ENCODE results near the gene BCAS3. TPM values are rescaled to one million over a fixed set of nuclear protein-coding genes. Genes with fewer than 3 reads are reported as not detected.

Gene BCAS3
- total RNA-seq, 2 donors from 2014 or later: 28.0 to 33.4 TPM

DNA sequence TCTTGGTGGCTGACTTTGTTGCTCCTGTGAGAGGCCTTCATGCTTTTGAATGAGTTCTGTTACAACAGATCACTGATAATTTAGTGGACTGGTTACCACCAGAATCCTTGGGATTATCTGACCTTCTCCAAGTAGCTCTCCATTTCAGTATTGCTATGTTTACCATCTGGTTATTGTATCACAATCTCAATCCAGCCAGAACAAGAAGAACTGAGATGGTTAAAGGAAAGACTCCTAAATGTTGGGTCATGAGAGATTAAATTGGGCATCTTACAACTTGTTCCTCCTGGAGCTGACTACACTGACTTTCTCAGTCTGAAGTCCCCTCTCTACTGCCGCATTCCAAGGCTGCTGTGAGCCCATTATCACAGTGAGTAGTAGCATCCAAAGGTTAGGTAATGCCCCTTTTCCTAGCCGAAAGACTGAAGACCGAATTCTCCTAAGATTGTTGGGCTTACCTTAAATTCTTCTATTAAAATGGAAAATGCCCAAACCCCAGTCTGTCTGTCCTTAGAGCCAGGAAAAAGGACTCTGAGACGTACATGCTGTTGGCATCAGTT, 540.3 kb downstream of the BCAS3 start:
- DNase-seq (no peak), ATAC-seq (replicated peaks in 1 of 2) (no peak)
- Mint-ChIP-seq H3K4me1 (ENCODE audit: low read depth) (peaks cover 49% of the 10 kb centered on the region), H3K27ac (no peak overlapping the region), H3K9me3 (no peaks in the 10 kb centered on the region), H3K4me3 (no peak overlapping the region), H3K36me3 (ENCODE audit: insufficient read depth in 2 of 2) (peaks cover 0 to 2% of the 10 kb centered on the region in 2 donors), H3K27me3 (ENCODE audit: low read depth) (no peaks in the 10 kb centered on the region)

DNA sequence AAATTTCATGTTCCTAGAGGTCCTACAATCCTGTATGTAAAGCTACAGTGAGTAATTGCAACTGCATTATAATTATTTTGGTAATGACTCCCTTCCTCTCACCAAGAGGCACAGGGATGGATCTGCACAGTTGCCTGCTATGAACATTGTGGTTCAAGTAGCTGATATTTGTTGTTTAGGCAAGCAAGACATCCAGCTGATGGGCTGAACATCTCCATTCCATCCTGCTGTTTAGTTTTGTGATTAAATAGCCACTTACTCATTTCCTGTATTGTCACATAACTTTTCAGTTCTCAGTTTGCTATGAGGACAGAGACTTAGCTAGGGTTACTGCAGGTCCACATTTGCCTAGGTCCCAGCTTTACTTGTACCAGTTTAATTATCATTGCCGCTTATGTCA, 540.8 kb downstream of the BCAS3 start:
- H3K36me3 Mint-ChIP-seq (ENCODE audit: insufficient read depth in 2 of 2): peaks cover 0 to 2% of the 10 kb centered on the region in 2 donors
- H3K4me3 Mint-ChIP-seq: peak overlapping the region in 1 of 2 donors; percentile 33
- no peaks in the 10 kb centered on the region for H3K9me3 Mint-ChIP-seq
- H3K27ac Mint-ChIP-seq: no peak overlapping the region
- H3K27me3 Mint-ChIP-seq (ENCODE audit: low read depth): no peaks in the 10 kb centered on the region
- ATAC-seq (replicated peaks in 1 of 2): peak; percentile 27 to 49
- peaks cover 54% of the 10 kb centered on the region for H3K4me1 Mint-ChIP-seq (ENCODE audit: low read depth)
- DNase-seq: no peak

DNA sequence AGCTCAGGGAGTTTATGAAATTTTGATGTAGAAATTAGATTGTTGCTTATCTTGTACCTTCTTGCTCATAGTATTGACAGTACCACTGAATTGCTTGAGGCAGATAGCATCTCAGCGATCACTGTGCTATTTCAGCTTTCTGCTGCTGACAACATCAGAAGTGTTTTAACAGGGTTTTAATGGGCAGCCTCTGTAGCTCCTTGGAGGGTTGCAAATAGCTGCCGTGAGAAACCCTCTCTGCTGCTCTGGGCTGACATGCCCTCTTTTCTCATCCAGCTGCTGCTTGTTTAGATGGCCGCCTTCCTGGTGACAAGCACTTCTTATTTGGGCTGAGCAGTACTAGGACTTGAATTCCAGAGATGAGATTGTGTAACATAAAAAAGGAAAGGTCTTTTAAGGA, 541.8 kb downstream of the BCAS3 start:
- Mint-ChIP-seq H3K27ac (peak overlapping the region; percentile 6), H3K36me3 (ENCODE audit: insufficient read depth in 2 of 2) (peaks cover 0 to 2% of the 10 kb centered on the region in 2 donors), H3K4me1 (ENCODE audit: low read depth) (peaks cover 56% of the 10 kb centered on the region), H3K9me3 (no peaks in the 10 kb centered on the region), H3K27me3 (ENCODE audit: low read depth) (no peaks in the 10 kb centered on the region), H3K4me3 (peak overlapping the region in 1 of 2 donors; percentile 3)
- ATAC-seq (replicated peaks in 1 of 2) (no peak), DNase-seq (no peak)

- Mint-ChIP-seq H3K4me3 (peak overlapping the region; percentile 68 to 89), H3K27me3 (ENCODE audit: low read depth) (no peaks in the 10 kb centered on the region), H3K36me3 (ENCODE audit: insufficient read depth in 2 of 2) (peaks cover 0 to 2% of the 10 kb centered on the region in 2 donors), H3K9me3 (no peaks in the 10 kb centered on the region), H3K27ac (peak overlapping the region; percentile 72), H3K4me1 (ENCODE audit: low read depth) (peaks cover 56% of the 10 kb centered on the region)
- ATAC-seq (replicated peaks in 1 of 2) (no peak), DNase-seq (no peak)
These were observed 543.5 kb downstream of the BCAS3 start for GRCh38 chr17:61221181-61221580.

DNA sequence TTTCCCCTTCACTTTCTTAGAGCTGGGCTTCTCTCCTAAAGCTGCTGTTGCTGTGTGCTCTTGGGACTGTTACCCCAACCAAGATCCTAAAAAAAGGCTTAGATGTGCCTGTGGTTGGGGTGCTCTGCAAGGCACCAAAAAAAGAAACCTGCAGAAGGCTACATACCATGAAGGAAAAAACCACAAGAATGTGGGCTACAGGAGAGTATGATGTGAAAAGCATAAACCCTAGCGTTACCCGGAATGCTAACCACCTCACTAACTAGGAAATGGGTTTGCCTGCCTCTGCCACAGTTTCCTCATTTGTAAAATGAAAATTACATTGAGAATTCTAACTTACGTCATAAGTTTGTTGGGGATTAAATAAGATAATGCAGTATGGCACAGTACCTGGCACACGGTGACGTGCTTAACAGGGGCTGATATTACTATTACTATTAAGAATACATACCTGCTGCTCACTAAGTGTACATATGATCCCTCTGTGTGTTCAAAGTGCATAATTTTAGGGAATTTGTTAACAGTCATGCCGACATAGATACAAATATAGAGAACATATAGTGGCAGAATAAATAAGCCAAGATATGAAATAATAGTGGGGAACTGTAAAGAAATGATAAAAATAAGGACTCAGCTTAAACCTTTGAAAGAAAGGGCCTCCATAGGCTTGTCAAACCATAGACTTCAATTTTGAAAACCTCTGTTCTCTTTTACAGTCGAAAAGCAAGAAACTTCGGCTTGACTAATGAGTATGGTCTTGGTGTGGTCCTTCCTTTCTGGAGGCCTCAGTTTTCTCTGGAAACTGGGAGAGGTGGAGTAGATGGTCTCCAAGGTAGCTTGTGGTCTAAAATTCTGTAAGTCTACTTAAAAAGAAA, 544.2 kb downstream of the BCAS3 start:
- H3K4me3 Mint-ChIP-seq: peak overlapping the region; percentile 68 to 89
- peak; percentile 14 to 22 for DNase-seq
- peaks cover 0 to 2% of the 10 kb centered on the region in 2 donors for H3K36me3 Mint-ChIP-seq (ENCODE audit: insufficient read depth in 2 of 2)
- peaks cover 56% of the 10 kb centered on the region for H3K4me1 Mint-ChIP-seq (ENCODE audit: low read depth)
- H3K9me3 Mint-ChIP-seq: no peaks in the 10 kb centered on the region
- peak overlapping the region; percentile 72 for H3K27ac Mint-ChIP-seq
- H3K27me3 Mint-ChIP-seq (ENCODE audit: low read depth): no peaks in the 10 kb centered on the region
- peak; percentile 57 to 66 for ATAC-seq (replicated peaks in 1 of 2)

DNA sequence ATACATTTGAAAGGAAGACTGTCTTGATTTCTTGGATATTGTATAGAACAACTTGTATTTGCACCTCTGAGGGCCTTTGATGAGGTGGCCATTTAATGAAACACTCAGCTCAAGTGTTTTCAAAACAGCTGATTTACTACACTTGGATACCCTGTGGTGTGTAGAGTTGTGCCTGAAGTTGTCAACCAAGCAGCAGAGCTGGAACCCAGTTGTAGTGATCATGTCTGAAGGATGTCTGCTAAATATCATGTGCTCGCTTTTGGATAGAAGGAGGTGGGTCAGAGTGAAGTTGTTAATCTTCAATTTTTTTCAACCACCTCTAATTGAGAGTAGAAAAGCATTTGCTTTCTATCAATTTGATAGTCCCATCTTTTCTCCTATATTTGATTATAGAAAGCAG, 546.1 kb downstream of the BCAS3 start:
- Mint-ChIP-seq H3K27me3 (ENCODE audit: low read depth) (no peaks in the 10 kb centered on the region), H3K4me1 (ENCODE audit: low read depth) (peaks cover 52% of the 10 kb centered on the region), H3K4me3 (peak overlapping the region in 1 of 2 donors; percentile 72), H3K27ac (peak overlapping the region; percentile 87), H3K36me3 (ENCODE audit: insufficient read depth in 2 of 2) (peaks cover 0 to 2% of the 10 kb centered on the region in 2 donors), H3K9me3 (no peaks in the 10 kb centered on the region)
- DNase-seq: no peak
- no peak for ATAC-seq (replicated peaks in 1 of 2)

- DNase-seq: no peak
- no peak overlapping the region for H3K27ac Mint-ChIP-seq
- H3K9me3 Mint-ChIP-seq: no peaks in the 10 kb centered on the region
- peaks cover 0 to 2% of the 10 kb centered on the region in 2 donors for H3K36me3 Mint-ChIP-seq (ENCODE audit: insufficient read depth in 2 of 2)
- H3K27me3 Mint-ChIP-seq (ENCODE audit: low read depth): no peaks in the 10 kb centered on the region
- H3K4me1 Mint-ChIP-seq (ENCODE audit: low read depth): peaks cover 41% of the 10 kb centered on the region
- no peak overlapping the region for H3K4me3 Mint-ChIP-seq
- ATAC-seq (replicated peaks in 1 of 2): no peak
These were observed 547.7 kb downstream of the BCAS3 start for GRCh38 chr17:61225178-61225882.

DNA sequence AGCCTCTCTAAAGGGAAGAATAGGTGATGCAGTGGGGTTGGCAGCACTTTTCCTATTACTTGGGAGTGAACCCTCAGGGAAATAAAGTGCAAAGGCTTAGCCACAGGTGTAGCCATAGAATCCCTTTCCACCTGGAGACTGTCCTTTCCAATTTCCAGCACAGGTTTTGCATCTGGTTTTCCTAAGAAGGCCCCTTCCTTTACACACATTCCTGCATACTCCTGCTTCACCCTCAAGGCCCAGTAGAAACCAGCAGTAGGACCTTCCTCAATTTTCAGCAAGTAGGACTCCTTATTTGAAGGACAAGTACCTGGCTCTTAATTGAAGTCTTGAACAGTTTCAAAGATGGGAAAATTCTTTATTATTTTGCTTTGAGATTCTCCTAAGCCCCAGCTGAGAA, 550.2 kb downstream of the BCAS3 start:
- Mint-ChIP-seq H3K4me1 (ENCODE audit: low read depth) (peaks cover 28% of the 10 kb centered on the region), H3K27ac (no peak overlapping the region), H3K4me3 (no peak overlapping the region), H3K27me3 (ENCODE audit: low read depth) (no peaks in the 10 kb centered on the region), H3K9me3 (no peaks in the 10 kb centered on the region), H3K36me3 (ENCODE audit: insufficient read depth in 2 of 2) (no peaks in the 10 kb centered on the region)
- ATAC-seq (replicated peaks in 1 of 2) (no peak), DNase-seq (no peak)

DNA sequence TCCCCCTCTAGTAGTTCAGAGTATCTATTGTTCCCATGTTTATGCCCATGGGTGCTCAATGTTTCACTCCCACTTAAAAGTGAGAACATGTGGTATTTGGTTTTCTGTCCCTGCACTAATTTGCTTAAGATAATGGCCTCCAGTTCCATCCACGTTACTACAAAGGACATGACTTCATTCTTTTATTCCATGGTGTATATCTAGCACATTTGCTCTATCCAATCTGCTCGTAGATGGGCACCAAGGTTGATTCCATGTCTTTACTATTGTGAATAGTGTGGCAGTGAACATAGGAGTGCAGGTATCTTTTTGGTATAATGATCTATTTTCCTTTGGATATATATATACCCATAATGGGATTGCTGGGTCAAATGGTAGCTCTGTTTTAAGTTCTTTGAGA, 552.8 kb downstream of the BCAS3 start:
- H3K27ac Mint-ChIP-seq: no peak overlapping the region
- ATAC-seq (replicated peaks in 1 of 2): no peak
- no peaks in the 10 kb centered on the region for H3K36me3 Mint-ChIP-seq (ENCODE audit: insufficient read depth in 2 of 2)

GRCh38 chr17:61230972-61231820, 553.5 kb downstream of the BCAS3 start:
- Mint-ChIP-seq H3K4me3 (no peak overlapping the region), H3K36me3 (ENCODE audit: insufficient read depth in 2 of 2) (no peaks in the 10 kb centered on the region), H3K27ac (no peak overlapping the region), H3K9me3 (no peaks in the 10 kb centered on the region), H3K27me3 (ENCODE audit: low read depth) (no peaks in the 10 kb centered on the region), H3K4me1 (ENCODE audit: low read depth) (peaks cover 20% of the 10 kb centered on the region)
- ATAC-seq (replicated peaks in 1 of 2): no peak
- DNase-seq: no peak

More for the DNA sequence above, 552.8 kb downstream of the BCAS3 start:
- no peak for DNase-seq
- H3K4me3 Mint-ChIP-seq: no peak overlapping the region
- H3K9me3 Mint-ChIP-seq: no peaks in the 10 kb centered on the region
- no peaks in the 10 kb centered on the region for H3K27me3 Mint-ChIP-seq (ENCODE audit: low read depth)
- H3K4me1 Mint-ChIP-seq (ENCODE audit: low read depth): peaks cover 20% of the 10 kb centered on the region

DNA sequence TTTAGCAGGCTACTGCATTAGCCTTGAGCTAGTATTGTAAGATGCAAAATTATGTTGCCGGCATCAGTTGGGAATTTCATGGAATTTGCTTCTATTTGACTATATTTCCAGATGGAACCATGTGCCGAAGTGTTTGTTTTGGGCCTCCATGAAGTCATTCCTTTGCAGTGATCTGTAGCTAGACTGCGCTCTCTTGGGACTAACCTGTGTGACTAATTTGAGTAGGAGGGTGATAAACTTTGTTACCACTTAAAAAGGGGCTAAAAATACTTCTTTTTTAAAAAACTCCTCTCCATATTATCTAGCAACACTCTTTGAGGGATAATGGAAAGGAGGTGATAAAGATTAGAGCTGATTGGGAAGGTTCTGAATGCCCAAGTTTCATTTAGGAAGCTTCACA, 555.2 kb downstream of the BCAS3 start:
- DNase-seq: no peak
- Mint-ChIP-seq H3K27ac (no peak overlapping the region), H3K36me3 (ENCODE audit: insufficient read depth in 2 of 2) (no peaks in the 10 kb centered on the region), H3K9me3 (no peaks in the 10 kb centered on the region), H3K4me3 (no peak overlapping the region), H3K27me3 (ENCODE audit: low read depth) (no peaks in the 10 kb centered on the region), H3K4me1 (ENCODE audit: low read depth) (peaks cover 20% of the 10 kb centered on the region)
- no peak for ATAC-seq (replicated peaks in 1 of 2)

- H3K4me1 Mint-ChIP-seq (ENCODE audit: low read depth): peaks cover 21% of the 10 kb centered on the region
- H3K27ac Mint-ChIP-seq: no peak overlapping the region
- ATAC-seq (replicated peaks in 1 of 2) (no peak), DNase-seq (no peak)
- H3K36me3 Mint-ChIP-seq (ENCODE audit: insufficient read depth in 2 of 2): no peaks in the 10 kb centered on the region
- H3K9me3 Mint-ChIP-seq: no peaks in the 10 kb centered on the region
- no peak overlapping the region for H3K4me3 Mint-ChIP-seq
- H3K27me3 Mint-ChIP-seq (ENCODE audit: low read depth): no peaks in the 10 kb centered on the region
These were observed 556.5 kb downstream of the BCAS3 start for GRCh38 chr17:61233991-61234750.

Measured in activated T-cell treated with anti-CD3 and anti-CD28 coated beads, Interleukin-2, amount 50 U/mL, for 72 hours (primary cell).